Mammary epithelial cell (primary cell): ENCODE measurements around the gene IGSF23.
A peak's percentile ranks its signal among the peaks of the same experiment; 100 is the strongest.

Experiments used
- EZH2 ChIP-seq: IDR thresholded peaks from 2 replicates; pipeline ENCODE4 v1.6.1; 2012; ENCODE audit warnings: low read length, inconsistent platforms, borderline replicate concordance
- TF ChIP-seq, protein P1 (sequence below), 2 donors: IDR thresholded peaks in 1 of 2; conservative IDR thresholded peaks in 1 of 2; 2 replicates each; pipeline ENCODE4 v1.5.1; 2011 to 2012; ENCODE audit warnings: inconsistent platforms in 2 of 2, low read length in 2 of 2, mild to moderate bottlenecking in 2 of 2, control low read depth in 1 of 2, low read depth in 1 of 2; ENCODE audit not compliant: insufficient read depth in 1 of 2; ENCODE audit errors: extremely low read depth in 1 of 2

DNA sequence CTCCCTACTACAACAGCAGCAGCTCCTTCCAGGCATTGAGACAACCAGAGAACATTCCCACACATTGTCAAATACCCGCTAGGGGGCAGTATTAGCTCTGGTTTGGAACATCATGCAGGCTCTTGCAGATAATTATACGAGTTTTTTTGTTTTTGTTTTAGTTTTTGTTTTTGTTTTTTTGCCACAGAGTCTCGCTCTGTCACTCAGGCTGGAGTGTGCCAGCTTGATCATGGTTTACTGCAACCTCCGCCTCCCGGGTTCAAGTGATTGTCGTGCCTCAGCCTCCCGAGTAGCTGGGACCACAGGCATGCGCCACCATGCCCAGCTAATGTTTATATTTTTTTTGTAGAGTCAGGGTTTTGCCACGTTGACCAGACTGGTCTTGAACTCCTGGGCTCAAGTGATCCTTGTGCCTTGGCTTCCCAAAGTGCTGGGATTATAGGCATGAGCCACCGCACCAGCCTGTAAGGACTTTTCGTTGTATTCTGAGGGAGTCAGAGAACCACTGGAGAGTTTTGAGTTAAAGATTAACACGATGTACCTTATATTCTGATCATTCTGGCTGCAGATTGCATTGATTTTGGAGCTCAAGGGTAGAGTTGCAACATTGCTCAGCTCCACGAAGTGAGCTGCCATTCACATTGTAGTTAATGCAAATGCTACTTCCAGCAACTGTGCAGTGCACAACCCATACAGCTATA lies 42.2 kb upstream of the IGSF23 start:
- TF ChIP-seq, protein P1, sequence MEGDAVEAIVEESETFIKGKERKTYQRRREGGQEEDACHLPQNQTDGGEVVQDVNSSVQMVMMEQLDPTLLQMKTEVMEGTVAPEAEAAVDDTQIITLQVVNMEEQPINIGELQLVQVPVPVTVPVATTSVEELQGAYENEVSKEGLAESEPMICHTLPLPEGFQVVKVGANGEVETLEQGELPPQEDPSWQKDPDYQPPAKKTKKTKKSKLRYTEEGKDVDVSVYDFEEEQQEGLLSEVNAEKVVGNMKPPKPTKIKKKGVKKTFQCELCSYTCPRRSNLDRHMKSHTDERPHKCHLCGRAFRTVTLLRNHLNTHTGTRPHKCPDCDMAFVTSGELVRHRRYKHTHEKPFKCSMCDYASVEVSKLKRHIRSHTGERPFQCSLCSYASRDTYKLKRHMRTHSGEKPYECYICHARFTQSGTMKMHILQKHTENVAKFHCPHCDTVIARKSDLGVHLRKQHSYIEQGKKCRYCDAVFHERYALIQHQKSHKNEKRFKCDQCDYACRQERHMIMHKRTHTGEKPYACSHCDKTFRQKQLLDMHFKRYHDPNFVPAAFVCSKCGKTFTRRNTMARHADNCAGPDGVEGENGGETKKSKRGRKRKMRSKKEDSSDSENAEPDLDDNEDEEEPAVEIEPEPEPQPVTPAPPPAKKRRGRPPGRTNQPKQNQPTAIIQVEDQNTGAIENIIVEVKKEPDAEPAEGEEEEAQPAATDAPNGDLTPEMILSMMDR (conservative IDR thresholded peaks at IDR 0.05 in 1 of 2, IDR thresholded peaks at IDR 0.05 in 1 of 2; ENCODE audit: extremely low read depth in 1 of 2, insufficient read depth in 1 of 2, low read depth in 1 of 2, low read length in 2 of 2) = peak; percentile 71 to 75
- no peak for TF ChIP-seq EZH2
